ENCODE results near the gene CMTR1. TPM values are rescaled to one million over a fixed set of nuclear protein-coding genes. Genes with fewer than 3 reads are reported as not detected.
A peak's percentile ranks its signal among the peaks of the same experiment; 100 is the strongest.

The CMTR1 gene, protein sequence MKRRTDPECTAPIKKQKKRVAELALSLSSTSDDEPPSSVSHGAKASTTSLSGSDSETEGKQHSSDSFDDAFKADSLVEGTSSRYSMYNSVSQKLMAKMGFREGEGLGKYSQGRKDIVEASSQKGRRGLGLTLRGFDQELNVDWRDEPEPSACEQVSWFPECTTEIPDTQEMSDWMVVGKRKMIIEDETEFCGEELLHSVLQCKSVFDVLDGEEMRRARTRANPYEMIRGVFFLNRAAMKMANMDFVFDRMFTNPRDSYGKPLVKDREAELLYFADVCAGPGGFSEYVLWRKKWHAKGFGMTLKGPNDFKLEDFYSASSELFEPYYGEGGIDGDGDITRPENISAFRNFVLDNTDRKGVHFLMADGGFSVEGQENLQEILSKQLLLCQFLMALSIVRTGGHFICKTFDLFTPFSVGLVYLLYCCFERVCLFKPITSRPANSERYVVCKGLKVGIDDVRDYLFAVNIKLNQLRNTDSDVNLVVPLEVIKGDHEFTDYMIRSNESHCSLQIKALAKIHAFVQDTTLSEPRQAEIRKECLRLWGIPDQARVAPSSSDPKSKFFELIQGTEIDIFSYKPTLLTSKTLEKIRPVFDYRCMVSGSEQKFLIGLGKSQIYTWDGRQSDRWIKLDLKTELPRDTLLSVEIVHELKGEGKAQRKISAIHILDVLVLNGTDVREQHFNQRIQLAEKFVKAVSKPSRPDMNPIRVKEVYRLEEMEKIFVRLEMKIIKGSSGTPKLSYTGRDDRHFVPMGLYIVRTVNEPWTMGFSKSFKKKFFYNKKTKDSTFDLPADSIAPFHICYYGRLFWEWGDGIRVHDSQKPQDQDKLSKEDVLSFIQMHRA
- total RNA-seq, result 15.8 and 22.1 TPM in 2 replicates

DNA sequence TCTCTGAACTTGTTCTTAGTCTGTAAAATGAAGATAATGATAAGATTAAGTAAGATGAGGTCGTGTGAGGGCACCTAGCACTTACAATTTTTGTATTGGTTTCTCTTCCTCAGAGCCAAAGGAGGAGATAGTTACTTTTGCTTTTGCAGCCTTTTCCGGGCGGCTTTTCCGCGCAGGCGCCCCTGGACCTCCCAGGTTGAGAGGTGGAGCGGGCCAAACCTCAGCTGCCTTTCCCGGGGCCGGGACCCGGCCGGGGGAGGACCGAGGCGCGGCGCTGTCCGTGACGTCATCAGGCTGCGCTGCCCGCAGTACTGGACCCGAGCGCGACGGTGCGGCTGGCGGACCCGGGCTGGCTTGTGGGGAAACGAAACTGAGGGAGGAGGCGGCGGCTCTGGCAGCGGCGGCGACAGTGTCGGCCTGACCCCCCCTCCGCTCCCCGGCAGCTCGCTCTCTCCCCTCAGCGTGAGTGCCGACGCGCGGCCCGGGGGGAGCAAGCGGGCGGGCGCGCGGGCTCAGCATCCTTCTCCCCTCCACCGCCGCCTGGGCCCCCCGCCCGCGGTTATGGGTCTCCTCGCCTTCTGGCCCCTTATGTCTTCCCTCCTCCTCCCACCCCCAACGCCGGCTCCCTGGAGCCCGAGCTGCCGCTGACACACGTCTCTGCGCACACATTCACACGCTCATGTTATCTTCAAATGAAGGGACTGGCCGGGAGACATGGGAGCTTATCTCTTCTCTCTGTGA is at the start of gene CMTR1:
Gene CMTR1, plus strand, starts transcription at position 306 of the 741 bp plus-strand sequence. CDS start 2,409 bp downstream, outside the sequence.
- Histone ChIP-seq H3K27me3 (ENCODE audit: control insufficient read depth, insufficient read depth, low read length) (no peaks in the 10 kb centered on the region), H3K4me3 (ENCODE audit: low read depth, low read length) (peak within 1 kb of the TSS; percentile 86), H3K36me3 (ENCODE audit: control insufficient read depth, insufficient read depth, low read length) (peaks cover 5% of the 10 kb centered on the region)
- DNase-seq (ENCODE audit: low read depth) (peak; percentile 74), FAIRE-seq (no peak)
- TF ChIP-seq, protein P1, sequence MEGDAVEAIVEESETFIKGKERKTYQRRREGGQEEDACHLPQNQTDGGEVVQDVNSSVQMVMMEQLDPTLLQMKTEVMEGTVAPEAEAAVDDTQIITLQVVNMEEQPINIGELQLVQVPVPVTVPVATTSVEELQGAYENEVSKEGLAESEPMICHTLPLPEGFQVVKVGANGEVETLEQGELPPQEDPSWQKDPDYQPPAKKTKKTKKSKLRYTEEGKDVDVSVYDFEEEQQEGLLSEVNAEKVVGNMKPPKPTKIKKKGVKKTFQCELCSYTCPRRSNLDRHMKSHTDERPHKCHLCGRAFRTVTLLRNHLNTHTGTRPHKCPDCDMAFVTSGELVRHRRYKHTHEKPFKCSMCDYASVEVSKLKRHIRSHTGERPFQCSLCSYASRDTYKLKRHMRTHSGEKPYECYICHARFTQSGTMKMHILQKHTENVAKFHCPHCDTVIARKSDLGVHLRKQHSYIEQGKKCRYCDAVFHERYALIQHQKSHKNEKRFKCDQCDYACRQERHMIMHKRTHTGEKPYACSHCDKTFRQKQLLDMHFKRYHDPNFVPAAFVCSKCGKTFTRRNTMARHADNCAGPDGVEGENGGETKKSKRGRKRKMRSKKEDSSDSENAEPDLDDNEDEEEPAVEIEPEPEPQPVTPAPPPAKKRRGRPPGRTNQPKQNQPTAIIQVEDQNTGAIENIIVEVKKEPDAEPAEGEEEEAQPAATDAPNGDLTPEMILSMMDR (IDR thresholded peaks at IDR 0.05; ENCODE audit: insufficient read depth, low read length, severe bottlenecking), result no peak

DNA sequence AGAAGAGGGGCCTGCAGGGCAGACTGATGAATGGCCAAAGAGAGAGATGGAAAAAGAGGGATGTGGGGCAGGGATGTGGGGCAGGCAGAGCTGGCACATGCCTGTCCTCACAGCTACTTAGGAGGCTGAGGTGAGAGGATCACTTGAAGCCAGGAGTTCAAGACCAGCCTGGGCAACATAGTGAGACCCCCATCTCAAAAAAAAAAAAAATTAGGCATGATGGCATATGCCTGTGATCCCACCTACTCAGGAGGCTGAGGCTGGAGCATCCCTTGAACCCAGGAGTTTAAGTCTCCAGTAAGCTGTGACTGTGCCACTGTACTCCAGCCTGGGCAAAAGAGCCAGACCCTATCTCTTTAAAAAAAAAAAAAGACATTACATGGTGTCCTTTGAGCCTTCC is 44.4 kb upstream of the CMTR1 start:
- Histone ChIP-seq H3K27me3 (ENCODE audit: control insufficient read depth, insufficient read depth, low read length) (no peaks in the 10 kb centered on the region), H3K4me3 (ENCODE audit: low read depth, low read length) (no peak overlapping the region), H3K36me3 (ENCODE audit: control insufficient read depth, insufficient read depth, low read length) (peaks cover 9% of the 10 kb centered on the region)
- FAIRE-seq, result no peak
- no peak for DNase-seq (ENCODE audit: low read depth)
- TF ChIP-seq, protein P1 (IDR thresholded peaks at IDR 0.05; ENCODE audit: insufficient read depth, low read length, severe bottlenecking), result no peak

GRCh38 chr6:37389857-37390256 is 43.2 kb upstream of the CMTR1 start:
- H3K4me3 ChIP-seq (ENCODE audit: low read depth, low read length), result no peak overlapping the region
- DNase-seq (ENCODE audit: low read depth) (no peak), FAIRE-seq (no peak)

GRCh38 chr6:37391120-37391519 is 41.9 kb upstream of the CMTR1 start:
- H3K36me3 ChIP-seq (ENCODE audit: control insufficient read depth, insufficient read depth, low read length), result peaks cover 9% of the 10 kb centered on the region

More at GRCh38 chr6:37389857-37390256, 43.2 kb upstream of the CMTR1 start:
- TF ChIP-seq, protein P1 (IDR thresholded peaks at IDR 0.05; ENCODE audit: insufficient read depth, low read length, severe bottlenecking), result no peak
- no peaks in the 10 kb centered on the region for H3K27me3 ChIP-seq (ENCODE audit: control insufficient read depth, insufficient read depth, low read length)
- H3K36me3 ChIP-seq (ENCODE audit: control insufficient read depth, insufficient read depth, low read length), result peaks cover 9% of the 10 kb centered on the region

GRCh38 chr6:37392821-37393220 is 40.2 kb upstream of the CMTR1 start:
- Histone ChIP-seq H3K4me3 (ENCODE audit: low read depth, low read length) (no peak overlapping the region), H3K27me3 (ENCODE audit: control insufficient read depth, insufficient read depth, low read length) (no peaks in the 10 kb centered on the region), H3K36me3 (ENCODE audit: control insufficient read depth, insufficient read depth, low read length) (peaks cover 9% of the 10 kb centered on the region)
- TF ChIP-seq, protein P1 (IDR thresholded peaks at IDR 0.05; ENCODE audit: insufficient read depth, low read length, severe bottlenecking), result no peak
- FAIRE-seq, result no peak
- DNase-seq (ENCODE audit: low read depth), result no peak

More at GRCh38 chr6:37391120-37391519, 41.9 kb upstream of the CMTR1 start:
- Histone ChIP-seq H3K27me3 (ENCODE audit: control insufficient read depth, insufficient read depth, low read length) (no peaks in the 10 kb centered on the region), H3K4me3 (ENCODE audit: low read depth, low read length) (no peak overlapping the region)
- TF ChIP-seq, protein P1 (IDR thresholded peaks at IDR 0.05; ENCODE audit: insufficient read depth, low read length, severe bottlenecking), result no peak
- FAIRE-seq (no peak), DNase-seq (ENCODE audit: low read depth) (no peak)

Data from bronchial epithelial cell (primary cell).